Fibroblast of the aortic adventitia (primary cell): ENCODE measurements around the gene TMEM9. TPM values are rescaled to one million over a fixed set of nuclear protein-coding genes. Genes with fewer than 3 reads are reported as not detected.

Experiments
- DNase-seq: peaks from one replicate; pipeline ENCODE4 v3.0.0-alpha.2; 2010; ENCODE audit warnings: low read depth
- H3K4me3 ChIP-seq: 2 replicates; pipeline ENCODE4 v1.5.1; 2011; ENCODE audit warnings: low read depth, mild to moderate bottlenecking, control low read depth, low read length, moderate library complexity
- CTCF ChIP-seq: IDR thresholded peaks from 2 replicates; pipeline ENCODE4 v1.5.1; 2011; ENCODE audit warnings: mild to moderate bottlenecking, low read length, control low read depth, inconsistent platforms; ENCODE audit not compliant: insufficient read depth
- total RNA-seq: library from RNA; depleted of rRNA; stranded (reverse); fragments of >200 nt; gene quantifications from 2 replicates; pipeline ENCODE4 v1.2.3, GENCODE V29; 2012; ENCODE audit warnings: low replicate concordance

TMEM9 gene
- total RNA-seq, 1 donor, result 35.1 TPM

- TF ChIP-seq CTCF, result no peak
- no peak overlapping the region for H3K4me3 ChIP-seq
- no peak for DNase-seq
These were observed 35.7 kb upstream of the TMEM9 start for GRCh38 chr1:201190005-201190404.

GRCh38 chr1:201189085-201189484 is 34.8 kb upstream of the TMEM9 start:
- TF ChIP-seq CTCF, result no peak
- no peak overlapping the region for H3K4me3 ChIP-seq
- no peak for DNase-seq

GRCh38 chr1:201186192-201186591 is 31.9 kb upstream of the TMEM9 start:
- no peak for TF ChIP-seq CTCF
- DNase-seq, result no peak

GRCh38 chr1:201185527-201186128 is 31.4 kb upstream of the TMEM9 start:
- no peak for TF ChIP-seq CTCF
- DNase-seq, result no peak
- no peak overlapping the region for H3K4me3 ChIP-seq

More at GRCh38 chr1:201186192-201186591, 31.9 kb upstream of the TMEM9 start:
- H3K4me3 ChIP-seq, result no peak overlapping the region

GRCh38 chr1:201185123-201185453 is 30.8 kb upstream of the TMEM9 start:
- DNase-seq, result no peak
- H3K4me3 ChIP-seq, result no peak overlapping the region
- no peak for TF ChIP-seq CTCF

- no peak overlapping the region for H3K4me3 ChIP-seq
- peak; percentile 56 for TF ChIP-seq CTCF
- DNase-seq, result peak; percentile 61
These were observed 30.2 kb upstream of the TMEM9 start for GRCh38 chr1:201184307-201185122.
